Measurements from ENCODE around the gene FAM3C. TPM values are rescaled to one million over a fixed set of nuclear protein-coding genes. Genes with fewer than 3 reads are reported as not detected.
"Not testable (repeated sequence)": the region's sequence is repeated elsewhere in the genome, so short reads cannot be mapped to it uniquely, and the experiment has no call there.

The FAM3C gene
- total RNA-seq: 47.5 and 49.1 TPM in 2 replicates
- long read RNA-seq, partial matches to known transcripts: 2 of 11 reads
- long read RNA-seq, other reads (novel, unspliced or antisense): 6 of 11 reads

- DNase-seq (ENCODE audit: low read depth, low spot score): peak; percentile 90
- peak; percentile 95 for TF ChIP-seq CTCF (conservative IDR thresholded peaks at IDR 0.05)
- no peaks in the 10 kb centered on the region for H3K27me3 Mint-ChIP-seq (ENCODE audit: low read depth)
- H3K9me3 Mint-ChIP-seq: peaks cover 8% of the 10 kb centered on the region
- H3K4me1 Mint-ChIP-seq: peaks cover 40% of the 10 kb centered on the region
- H3K36me3 Mint-ChIP-seq (ENCODE audit: low read depth): peaks cover 12% of the 10 kb centered on the region
- H3K27ac Mint-ChIP-seq (ENCODE audit: unreplicated experiment): peak within 1 kb of the TSS; percentile 94
- H3K4me3 Mint-ChIP-seq: peak within 1 kb of the TSS; percentile 95
Measured at GRCh38 chr7:121395961-121396757, at the start of gene FAM3C. FAM3C (minus strand) TSS chr7:121396308; CDS start chr7:121382969, 13,339 bp downstream.

GRCh38 chr7:121442845-121443244 is 46.7 kb upstream of the FAM3C start:
- peaks cover 18% of the 10 kb centered on the region for H3K4me1 Mint-ChIP-seq
- H3K9me3 Mint-ChIP-seq: peaks cover 2% of the 10 kb centered on the region
- peaks cover 2% of the 10 kb centered on the region for H3K36me3 Mint-ChIP-seq (ENCODE audit: low read depth)
- DNase-seq (ENCODE audit: low read depth, low spot score): no peak
- no peak for TF ChIP-seq CTCF (conservative IDR thresholded peaks at IDR 0.05)
- H3K27me3 Mint-ChIP-seq (ENCODE audit: low read depth): no peaks in the 10 kb centered on the region
- H3K4me3 Mint-ChIP-seq: no peak overlapping the region
- no peak overlapping the region for H3K27ac Mint-ChIP-seq (ENCODE audit: unreplicated experiment)

- no peak for TF ChIP-seq CTCF (conservative IDR thresholded peaks at IDR 0.05)
- Mint-ChIP-seq H3K27ac (ENCODE audit: unreplicated experiment) (no peak overlapping the region), H3K36me3 (ENCODE audit: low read depth) (peaks cover 2% of the 10 kb centered on the region), H3K4me1 (peaks cover 20% of the 10 kb centered on the region), H3K9me3 (peaks cover 2% of the 10 kb centered on the region), H3K4me3 (no peak overlapping the region), H3K27me3 (ENCODE audit: low read depth) (no peaks in the 10 kb centered on the region)
- DNase-seq (ENCODE audit: low read depth, low spot score): no peak
Measured at GRCh38 chr7:121440857-121441503, 44.9 kb upstream of the FAM3C start.

- DNase-seq (ENCODE audit: low read depth, low spot score): peak; percentile 81
- H3K4me1 Mint-ChIP-seq: peaks cover 20% of the 10 kb centered on the region
- not testable (repeated sequence) for H3K36me3 Mint-ChIP-seq (ENCODE audit: low read depth); H3K9me3 Mint-ChIP-seq; H3K27me3 Mint-ChIP-seq (ENCODE audit: low read depth)
- TF ChIP-seq CTCF (conservative IDR thresholded peaks at IDR 0.05): peak; percentile 49
- peak overlapping the region; percentile 42 for H3K4me3 Mint-ChIP-seq
- peak overlapping the region; percentile 97 for H3K27ac Mint-ChIP-seq (ENCODE audit: unreplicated experiment)
Measured at GRCh38 chr7:121438043-121438955, 42.2 kb upstream of the FAM3C start.

GRCh38 chr7:121437470-121437869 is 41.4 kb upstream of the FAM3C start:
- Mint-ChIP-seq H3K36me3 (ENCODE audit: low read depth) (peaks cover 2% of the 10 kb centered on the region), H3K27me3 (ENCODE audit: low read depth) (no peaks in the 10 kb centered on the region), H3K27ac (ENCODE audit: unreplicated experiment) (no peak overlapping the region), H3K9me3 (peaks cover 2% of the 10 kb centered on the region), H3K4me3 (no peak overlapping the region), H3K4me1 (peaks cover 20% of the 10 kb centered on the region)
- TF ChIP-seq CTCF (conservative IDR thresholded peaks at IDR 0.05): no peak
- DNase-seq (ENCODE audit: low read depth, low spot score): no peak
